LNCaP clone FGC (cell line): Measurements from ENCODE around the gene CRMP1.

Source experiments
- DNase-seq: peaks from one replicate; pipeline ENCODE4 v3.0.0-alpha.2; 2011; ENCODE audit warnings: low read depth
- H3K4me3 ChIP-seq: 2 replicates; pipeline ENCODE4 v1.5.1; 2011; ENCODE audit warnings: mild to moderate bottlenecking, low read depth, low read length, control low read depth
- TF ChIP-seq, protein P1 (sequence below): IDR thresholded peaks from 2 replicates; pipeline ENCODE4 v1.5.1; 2012; ENCODE audit warnings: mild to moderate bottlenecking; ENCODE audit not compliant: control insufficient read depth, insufficient read depth; ENCODE audit errors: extremely low read depth

The CRMP1 gene

DNA sequence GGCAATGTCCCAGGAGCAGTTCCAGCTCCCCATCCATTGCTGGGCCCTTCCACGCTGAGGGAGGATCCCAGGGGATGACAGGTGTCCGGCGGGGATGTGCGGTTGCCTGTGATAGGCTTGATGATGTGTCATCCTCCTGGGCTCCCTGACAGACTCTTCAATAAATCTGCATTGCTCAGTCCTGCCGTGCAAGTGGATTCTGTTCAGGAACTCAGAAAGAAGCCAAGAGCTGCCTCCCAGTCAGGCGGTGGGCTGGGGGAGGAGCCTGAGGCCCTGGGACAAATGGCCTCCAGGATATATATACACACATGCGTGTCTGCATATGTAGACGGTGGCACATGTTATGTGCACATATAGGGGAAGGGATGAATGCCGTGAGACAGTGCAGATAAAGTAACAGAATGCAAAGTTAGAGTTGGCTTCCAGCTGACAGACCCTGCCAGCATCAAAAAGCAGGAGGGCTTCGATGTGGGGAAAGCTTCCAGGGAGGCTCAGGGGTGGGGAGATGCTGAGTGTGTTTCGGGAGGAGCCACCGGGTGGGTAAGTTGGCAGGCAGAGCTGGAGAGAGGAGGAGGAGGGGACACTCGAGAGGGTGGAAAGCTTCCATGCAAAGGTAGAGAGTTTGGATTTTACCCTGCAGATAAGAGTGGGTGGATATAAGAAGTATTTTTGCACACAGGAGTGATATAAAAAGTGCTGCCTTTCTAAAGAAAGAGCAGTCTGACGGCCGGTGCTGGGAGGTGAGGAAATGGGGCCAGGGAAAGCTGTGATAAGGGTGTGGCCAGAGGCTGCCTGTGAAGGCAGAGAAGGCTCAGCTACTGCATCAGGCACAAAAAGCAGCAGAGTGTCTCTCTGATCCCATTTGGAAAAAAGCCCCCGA, 28.5 kb upstream of the CRMP1 start:
- TF ChIP-seq, protein P1, sequence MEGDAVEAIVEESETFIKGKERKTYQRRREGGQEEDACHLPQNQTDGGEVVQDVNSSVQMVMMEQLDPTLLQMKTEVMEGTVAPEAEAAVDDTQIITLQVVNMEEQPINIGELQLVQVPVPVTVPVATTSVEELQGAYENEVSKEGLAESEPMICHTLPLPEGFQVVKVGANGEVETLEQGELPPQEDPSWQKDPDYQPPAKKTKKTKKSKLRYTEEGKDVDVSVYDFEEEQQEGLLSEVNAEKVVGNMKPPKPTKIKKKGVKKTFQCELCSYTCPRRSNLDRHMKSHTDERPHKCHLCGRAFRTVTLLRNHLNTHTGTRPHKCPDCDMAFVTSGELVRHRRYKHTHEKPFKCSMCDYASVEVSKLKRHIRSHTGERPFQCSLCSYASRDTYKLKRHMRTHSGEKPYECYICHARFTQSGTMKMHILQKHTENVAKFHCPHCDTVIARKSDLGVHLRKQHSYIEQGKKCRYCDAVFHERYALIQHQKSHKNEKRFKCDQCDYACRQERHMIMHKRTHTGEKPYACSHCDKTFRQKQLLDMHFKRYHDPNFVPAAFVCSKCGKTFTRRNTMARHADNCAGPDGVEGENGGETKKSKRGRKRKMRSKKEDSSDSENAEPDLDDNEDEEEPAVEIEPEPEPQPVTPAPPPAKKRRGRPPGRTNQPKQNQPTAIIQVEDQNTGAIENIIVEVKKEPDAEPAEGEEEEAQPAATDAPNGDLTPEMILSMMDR = no peak
- no peak overlapping the region for H3K4me3 ChIP-seq
- no peak for DNase-seq

DNA sequence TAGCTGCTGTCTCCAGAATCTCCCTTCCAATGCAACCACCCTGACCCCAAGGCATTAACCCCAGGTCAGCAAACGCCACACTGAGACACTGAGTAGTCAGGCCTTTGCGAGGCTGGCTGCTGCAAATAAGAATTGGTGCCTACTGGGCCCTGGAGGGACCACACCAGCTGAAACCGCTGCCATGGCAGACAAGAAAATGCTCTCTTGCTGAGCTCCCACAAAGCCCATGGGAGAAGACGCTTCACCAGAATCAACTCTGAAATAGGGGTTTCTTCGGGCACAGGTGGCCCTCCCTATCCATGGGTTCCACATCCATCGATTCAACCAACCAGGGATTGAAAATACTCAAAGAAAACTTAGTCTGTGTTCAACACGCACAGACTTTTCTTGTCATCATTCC, 26.7 kb upstream of the CRMP1 start:
- DNase-seq = no peak
- H3K4me3 ChIP-seq = no peak overlapping the region

DNA sequence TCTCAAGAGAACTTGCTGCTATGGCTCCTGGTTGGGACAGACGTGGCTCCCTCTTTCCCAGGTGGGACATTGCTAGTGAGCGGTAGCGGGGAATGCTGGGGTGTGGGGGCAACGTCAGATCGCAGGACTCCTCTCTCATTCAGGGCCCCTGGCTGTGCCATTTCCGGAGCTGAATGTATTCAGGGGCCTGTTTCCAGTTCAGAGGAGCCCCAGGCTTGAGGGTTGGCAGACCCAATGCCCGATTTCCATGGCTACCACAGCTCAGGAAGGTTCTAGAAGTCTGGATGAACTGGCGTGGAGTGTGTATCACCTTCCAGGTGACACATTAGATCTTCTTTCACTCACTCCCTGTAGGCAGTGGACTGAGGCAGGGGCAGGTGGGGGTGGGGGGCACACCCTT, 26.2 kb upstream of the CRMP1 start:
- H3K4me3 ChIP-seq = no peak overlapping the region
- TF ChIP-seq, protein P1 = no peak
- no peak for DNase-seq

More for the DNA sequence above, 26.7 kb upstream of the CRMP1 start:
- TF ChIP-seq, protein P1 = no peak

DNA sequence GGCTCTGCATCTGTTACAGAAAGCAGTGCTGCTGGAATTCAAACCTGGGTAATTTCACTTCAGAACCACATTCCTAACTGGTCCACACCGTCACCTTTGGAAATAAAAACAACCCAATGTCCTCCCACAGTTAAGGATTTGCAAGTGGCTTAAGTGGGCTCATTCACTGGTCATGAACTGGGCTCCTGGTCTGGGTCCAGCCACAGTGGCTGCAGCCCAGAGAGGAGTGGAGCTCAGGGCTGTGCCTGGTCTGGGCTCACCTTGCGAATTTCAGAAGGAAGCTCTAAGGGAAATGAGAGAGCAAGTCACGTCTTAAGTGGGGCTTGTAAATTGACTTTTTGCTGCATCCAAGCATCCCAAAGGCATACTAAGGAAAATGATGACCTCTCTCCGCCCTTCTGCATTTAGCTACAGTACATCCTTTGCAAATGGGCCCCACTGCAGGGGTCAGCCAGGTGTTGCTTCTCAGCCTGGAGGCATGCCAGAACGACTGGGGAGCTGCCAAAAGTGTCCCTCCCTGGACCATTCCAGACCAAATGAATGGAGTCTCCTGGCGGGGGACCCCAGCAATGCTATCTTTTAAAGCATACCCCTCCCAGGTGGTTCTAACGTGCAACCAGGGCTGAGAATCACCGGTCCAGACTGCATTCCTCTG, 25.6 kb upstream of the CRMP1 start:
- H3K4me3 ChIP-seq = no peak overlapping the region
- TF ChIP-seq, protein P1 = no peak
- no peak for DNase-seq

DNA sequence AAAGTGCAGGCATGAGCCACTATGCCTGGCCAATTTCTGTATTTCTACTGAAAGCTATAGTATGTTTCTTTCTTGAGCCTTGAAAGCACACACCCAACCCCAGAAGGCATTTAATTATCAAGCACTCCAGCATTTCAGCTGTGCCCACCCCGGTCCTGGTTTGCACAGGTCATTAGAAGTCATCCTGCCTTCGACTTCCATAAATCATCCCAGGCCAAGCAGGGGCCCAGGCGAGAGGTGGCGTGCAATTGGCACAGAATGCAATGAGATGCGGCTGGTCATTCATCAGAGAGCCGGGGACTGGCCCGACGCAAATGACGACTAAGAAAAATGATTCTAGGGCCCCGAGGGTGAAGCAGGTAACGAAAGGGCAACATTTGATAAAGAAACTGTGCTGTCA, 24.8 kb upstream of the CRMP1 start:
- H3K4me3 ChIP-seq = no peak overlapping the region

DNA sequence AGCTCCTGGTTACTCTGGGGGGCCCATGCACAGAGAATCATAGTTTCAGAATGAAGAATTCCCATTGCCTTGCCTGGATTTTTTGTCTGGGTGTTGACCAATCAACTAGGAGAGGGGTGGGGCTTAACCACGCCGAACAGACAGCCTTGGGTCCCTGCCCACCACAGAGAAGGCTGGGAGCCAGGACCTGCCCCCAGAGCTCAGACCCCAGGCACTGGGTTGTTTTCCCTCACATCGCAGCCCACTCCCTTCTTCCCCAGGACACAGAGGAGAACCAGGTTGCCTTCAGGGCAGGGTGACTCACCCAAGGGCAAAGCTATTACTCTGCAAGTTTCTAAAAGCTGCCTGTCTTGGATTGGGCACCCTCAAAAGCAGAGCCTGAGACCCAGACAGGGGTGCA, 23.3 kb upstream of the CRMP1 start:
- DNase-seq = no peak
- TF ChIP-seq, protein P1 = no peak
- H3K4me3 ChIP-seq = no peak overlapping the region

More for the DNA sequence above, 24.8 kb upstream of the CRMP1 start:
- TF ChIP-seq, protein P1 = no peak
- DNase-seq = no peak
